GM18505 (cell line): Measurements from ENCODE around the gene CLCN2.
"Not testable (repeated sequence)": the region's sequence is repeated elsewhere in the genome, so short reads cannot be mapped to it uniquely, and the experiment has no call there.

ENCODE experiments used
- ATAC-seq: cut with Tn5 transposase; IDR thresholded peaks from one replicate; pipeline ENCODE4 v1.9.1; 2021; ENCODE audit not compliant: unreplicated experiment
- POLR2A ChIP-seq: IDR thresholded peaks from 4 replicates; pipeline ENCODE4 v1.6.1; 2011; ENCODE audit warnings: borderline replicate concordance; ENCODE audit not compliant: insufficient read depth, insufficient read length; ENCODE audit errors: extremely low read depth

The CLCN2 gene

DNA sequence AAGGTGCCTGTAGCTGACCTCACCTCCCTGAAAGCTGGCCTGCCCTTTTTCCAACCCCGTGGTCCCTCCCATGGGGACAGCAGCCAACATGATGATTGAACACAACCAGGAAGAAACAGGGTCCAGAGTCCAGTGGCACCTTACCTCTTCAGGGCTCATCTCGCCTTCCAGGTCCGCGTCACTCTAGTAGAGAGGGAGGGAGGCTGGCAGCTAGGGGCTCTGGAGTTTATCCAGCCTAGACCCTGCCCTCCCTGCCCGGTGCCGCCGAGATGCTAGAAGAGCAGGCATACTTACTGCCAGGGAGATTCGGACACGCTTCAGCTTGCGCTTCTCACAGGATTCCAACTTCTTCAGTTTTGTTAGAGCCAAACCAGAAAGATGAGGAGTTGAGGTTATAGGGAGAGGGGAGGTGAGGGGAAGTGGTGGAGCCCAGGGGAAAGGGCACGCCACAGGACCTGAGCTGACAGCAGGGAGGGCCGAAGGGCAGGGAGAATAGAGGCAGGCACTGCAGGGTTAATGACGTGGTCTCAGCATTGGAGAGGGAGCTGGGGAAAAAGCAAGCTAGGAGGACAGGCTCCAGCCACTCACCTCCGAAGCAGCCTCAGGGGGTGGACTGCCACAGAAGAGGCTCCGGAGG is 9.1 kb downstream of the CLCN2 start:
- no peak for TF ChIP-seq POLR2A
- no peak for ATAC-seq

DNA sequence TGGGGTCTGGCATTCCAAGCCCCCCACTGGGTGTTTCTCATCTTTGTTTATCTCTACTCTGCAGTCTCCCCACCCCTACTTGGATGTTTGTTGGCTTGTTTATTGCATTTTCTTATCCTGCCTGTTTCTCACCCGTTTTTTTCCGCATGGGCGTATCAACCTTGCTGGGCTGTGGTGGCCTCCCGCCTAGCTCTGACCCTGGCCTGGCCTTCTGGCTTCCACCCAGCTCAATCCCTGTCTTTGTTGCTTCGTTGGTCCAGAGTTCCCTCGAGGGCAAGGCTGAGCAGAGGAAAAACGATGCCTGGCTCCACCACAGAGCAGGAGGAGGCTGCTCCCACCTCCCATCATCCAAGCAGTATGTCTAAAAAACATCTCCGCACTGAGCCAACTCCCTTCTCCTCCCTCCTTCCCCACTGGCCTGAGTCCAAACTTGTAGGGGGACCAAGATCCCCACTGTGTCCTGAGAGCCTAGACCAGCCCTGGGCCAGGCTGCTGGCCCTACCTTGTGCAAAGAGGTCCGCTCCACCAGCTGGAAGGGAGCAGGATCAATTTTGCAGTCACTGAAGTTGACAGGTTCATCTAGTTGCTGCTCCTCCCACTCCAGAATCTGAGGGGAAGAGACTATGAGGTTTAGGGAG is 9.8 kb downstream of the CLCN2 start:
- no peak for ATAC-seq
- TF ChIP-seq POLR2A = no peak

DNA sequence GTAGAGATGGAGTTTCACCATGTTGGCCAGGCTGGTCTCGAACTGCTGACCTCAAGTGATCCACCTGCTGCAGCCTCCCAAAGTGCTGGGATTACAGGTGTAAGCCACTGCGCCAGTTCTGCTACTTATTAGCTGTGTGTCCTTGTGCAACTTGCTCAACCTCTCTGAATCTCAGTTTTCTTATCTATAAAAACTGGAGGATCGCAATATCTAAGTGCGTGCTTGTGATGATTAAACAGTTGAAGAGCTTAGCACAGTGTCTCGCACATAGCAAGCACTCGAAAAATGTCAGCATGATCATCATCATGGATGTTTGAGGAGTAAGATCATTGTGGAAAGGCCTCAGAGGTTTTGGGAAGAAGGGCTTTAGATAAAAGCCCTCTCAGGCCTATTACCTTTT is 10.8 kb downstream of the CLCN2 start:
- TF ChIP-seq POLR2A = no peak

DNA sequence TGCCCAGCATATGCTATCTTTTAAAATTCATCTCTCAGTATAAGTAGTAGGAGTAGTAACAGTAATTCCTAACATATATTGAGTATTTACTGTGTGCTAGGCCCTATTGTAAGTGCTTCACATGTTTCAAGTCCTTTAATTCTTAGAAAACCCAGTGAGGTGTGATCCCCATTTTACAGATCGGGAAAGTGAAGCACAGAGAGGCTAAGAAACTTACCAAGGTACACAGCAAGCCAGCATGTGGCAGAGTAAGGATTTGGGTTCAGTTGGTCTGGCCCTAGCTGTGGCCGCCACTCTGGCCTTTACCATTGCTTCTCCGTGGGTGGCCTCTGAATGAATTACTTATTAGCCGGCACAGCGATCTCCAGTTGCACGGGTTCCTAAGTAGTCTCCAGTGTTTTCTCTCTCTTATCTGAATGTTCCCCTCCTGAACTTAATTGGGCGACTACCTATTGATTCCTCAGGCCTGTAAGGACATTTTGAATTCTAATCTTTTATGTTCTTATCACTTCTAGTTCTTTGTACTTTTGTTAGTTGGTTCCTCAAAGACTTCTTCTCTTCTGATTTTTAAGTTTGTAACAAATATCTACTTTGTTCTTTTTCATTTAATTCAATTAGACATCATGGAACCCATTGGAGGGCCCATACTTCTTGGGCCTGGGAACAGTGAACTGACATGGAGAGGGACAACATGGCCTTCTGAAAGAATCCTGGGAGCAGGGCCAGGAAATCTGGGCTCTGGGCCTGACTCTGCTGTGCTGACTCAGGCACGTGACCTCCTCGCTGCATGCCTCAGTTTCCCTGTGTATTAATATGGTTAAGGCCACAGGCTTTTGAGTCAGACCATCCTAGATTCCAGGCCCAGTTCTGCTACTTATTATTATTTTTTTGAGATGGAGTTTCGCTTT is 11.6 kb downstream of the CLCN2 start:
- no peak for TF ChIP-seq POLR2A
- ATAC-seq = no peak

More for the DNA sequence above, 10.8 kb downstream of the CLCN2 start:
- ATAC-seq = no peak

DNA sequence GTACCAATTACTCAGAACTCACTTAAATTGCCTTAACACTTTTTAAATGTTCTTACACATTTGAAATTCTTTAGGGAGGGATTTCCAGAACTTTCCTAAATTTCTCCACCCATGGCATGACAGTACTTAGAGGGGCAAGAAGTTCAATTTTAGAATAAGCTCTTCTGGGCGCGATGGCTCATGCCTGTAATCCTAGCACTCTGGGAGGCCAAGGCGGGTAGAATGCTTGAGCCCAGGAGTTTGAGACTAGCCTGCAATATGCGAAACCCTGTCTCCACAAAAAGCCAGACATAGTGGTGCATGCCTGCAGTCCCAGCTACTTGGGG is 13.4 kb downstream of the CLCN2 start:
- ATAC-seq = no peak
- TF ChIP-seq POLR2A = no peak

DNA sequence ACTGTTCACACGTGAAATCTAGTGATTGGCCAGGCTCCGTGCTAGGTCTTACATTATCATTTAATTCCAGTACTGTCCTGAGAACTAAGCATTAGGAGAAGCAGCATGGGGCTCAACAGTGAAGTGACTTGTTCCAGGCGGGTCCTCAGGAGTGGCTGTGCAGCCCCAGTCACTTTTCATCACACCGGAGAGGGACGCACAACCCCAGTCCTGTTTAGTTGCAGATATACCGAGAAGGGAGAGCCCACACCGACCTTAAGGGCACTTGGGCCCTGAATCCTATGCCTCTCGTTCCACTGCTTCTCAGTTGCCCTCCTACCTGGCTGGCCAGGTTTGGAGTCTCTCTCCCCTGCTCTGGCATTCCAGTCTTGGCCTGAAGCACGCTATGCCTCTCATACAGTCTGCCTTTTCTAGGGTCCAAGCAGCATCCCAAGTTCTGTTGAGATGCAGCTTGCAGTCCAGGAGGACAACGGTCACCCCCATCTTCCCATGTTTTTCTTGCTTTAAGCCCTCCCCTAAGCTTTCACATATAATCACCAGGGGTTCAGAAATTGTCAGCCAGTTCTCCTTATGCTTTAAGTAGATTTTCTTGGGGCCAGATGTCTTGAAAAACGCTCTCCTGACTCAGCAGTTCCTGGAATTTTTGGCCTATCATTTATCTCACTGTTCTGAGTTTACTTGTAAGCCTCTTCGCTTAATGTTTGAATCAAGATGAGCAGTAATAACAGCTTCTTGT is 13.9 kb downstream of the CLCN2 start:
- no peak for ATAC-seq
- TF ChIP-seq POLR2A = no peak

DNA sequence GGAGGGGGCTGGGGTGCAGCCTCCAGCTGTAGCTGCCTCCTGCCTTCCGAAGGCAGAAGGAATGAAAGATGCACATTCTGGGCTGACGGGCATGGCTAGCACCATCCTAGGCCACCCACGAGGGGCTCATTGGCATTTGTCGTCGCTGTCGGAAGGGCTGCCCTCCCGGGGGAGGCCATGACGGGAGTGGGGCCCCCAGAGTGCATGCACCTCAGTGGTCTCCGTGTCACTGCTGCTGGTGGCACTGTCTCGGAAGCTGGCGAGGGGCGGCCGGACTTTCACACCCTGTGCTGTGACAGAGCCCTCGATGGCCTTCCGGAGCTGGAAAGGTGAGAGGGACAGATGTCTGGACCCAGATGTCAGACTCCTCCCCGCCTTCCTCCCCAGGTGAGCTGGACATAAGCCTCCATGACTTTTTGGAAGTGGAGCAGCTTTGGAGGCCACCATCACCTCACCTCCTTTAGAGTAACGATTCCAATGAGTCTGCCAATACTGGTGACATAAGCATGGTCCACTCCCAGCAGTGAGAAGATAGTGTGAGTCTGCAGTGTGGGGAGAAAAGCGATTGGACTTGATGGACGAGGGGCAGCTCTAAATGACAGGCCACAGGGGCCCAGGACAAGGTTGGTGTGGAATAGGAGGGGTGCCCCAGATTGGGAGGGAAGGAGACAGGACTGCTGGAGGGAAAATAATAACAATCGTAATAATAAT is 14.8 kb downstream of the CLCN2 start:
- no peak for ATAC-seq
- no peak for TF ChIP-seq POLR2A

DNA sequence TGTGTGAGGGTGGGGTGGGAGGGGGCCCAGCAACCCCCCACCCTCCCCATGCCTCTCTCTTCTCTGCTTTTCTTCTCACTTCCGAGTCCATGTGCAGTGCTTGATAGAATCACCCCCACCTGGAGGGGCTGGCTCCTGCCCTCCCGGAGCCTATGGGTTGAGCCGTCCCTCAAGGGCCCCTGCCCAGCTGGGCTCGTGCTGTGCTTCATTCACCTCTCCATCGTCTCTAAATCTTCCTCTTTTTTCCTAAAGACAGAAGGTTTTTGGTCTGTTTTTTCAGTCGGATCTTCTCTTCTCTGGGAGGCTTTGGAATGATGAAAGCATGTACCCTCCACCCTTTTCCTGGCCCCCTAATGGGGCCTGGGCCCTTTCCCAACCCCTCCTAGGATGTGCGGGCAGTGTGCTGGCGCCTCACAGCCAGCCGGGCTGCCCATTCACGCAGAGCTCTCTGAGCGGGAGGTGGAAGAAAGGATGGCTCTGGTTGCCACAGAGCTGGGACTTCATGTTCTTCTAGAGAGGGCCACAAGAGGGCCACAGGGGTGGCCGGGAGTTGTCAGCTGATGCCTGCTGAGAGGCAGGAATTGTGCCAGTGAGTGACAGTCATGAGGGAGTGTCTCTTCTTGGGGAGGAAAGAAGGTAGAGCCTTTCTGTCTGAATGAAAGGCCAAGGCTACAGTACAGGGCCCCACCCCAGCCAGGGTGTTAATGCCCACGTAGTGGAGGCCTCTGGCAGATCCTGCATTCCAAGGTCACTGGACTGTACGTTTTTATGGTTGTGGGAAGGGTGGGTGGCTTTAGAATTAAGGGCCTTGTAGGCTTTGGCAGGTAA is 15.9 kb downstream of the CLCN2 start:
- no peak for ATAC-seq
- TF ChIP-seq POLR2A = no peak

DNA sequence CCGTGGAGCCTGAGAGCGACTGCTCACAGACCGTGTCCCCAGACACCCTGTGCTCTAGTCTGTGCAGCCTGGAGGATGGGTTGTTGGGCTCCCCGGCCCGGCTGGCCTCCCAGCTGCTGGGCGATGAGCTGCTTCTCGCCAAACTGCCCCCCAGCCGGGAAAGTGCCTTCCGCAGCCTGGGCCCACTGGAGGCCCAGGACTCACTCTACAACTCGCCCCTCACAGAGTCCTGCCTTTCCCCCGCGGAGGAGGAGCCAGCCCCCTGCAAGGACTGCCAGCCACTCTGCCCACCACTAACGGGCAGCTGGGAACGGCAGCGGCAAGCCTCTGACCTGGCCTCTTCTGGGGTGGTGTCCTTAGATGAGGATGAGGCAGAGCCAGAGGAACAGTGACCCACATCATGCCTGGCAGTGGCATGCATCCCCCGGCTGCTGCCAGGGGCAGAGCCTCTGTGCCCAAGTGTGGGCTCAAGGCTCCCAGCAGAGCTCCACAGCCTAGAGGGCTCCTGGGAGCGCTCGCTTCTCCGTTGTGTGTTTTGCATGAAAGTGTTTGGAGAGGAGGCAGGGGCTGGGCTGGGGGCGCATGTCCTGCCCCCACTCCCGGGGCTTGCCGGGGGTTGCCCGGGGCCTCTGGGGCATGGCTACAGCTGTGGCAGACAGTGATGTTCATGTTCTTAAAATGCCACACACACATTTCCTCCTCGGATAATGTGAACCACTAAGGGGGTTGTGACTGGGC is 16.7 kb downstream of the CLCN2 start:
- no peak for TF ChIP-seq POLR2A
- no peak for ATAC-seq

DNA sequence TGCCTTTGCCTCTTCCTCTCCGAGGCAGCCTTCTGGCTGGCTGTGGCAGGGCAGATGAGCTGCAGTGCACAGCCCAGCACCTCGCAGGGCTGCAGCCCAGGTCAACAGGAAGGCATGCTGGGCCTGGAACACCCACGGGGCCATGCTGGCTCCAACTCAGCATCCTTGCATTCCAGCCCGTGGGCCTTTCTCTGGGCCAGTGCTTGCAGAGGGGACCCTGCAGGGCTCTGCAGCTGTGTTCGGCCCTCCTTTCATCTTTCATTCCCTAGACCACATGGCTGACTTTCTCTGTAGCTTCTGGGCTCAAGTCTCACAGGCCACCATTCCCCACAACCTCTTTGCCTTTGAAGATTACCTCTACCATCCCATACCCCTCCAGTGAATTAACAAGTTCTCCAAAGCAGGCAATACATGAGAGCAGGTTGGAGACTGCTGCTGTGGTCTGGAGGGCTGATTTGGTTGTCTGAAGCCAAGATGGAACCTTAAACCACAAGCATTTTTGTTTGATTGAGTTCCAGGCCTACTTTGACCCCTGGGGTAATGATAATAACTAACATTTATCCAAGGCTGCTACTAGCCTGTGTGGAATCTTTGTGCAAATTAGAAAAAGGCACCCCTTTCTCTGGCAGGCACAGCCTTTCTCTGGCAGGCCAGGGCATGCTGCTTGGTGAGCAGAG is 18.1 kb downstream of the CLCN2 start:
- no peak for ATAC-seq
- no peak for TF ChIP-seq POLR2A

DNA sequence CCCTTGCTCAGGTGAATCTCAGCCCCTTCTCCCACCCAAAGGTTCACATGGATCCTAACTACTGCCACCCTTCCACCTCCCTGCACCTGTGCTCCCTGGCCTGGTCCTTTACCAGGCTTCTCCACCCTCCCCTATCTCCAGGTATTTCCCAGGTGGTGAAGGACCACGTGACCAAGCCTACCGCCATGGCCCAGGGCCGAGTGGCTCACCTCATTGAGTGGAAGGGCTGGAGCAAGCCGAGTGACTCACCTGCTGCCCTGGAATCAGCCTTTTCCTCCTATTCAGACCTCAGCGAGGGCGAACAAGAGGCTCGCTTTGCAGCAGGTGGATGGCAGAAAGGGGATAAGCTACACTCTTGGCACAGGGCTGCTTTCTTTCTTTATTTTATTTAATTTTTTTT is 19.5 kb downstream of the CLCN2 start:
- ATAC-seq = no peak
- no peak for TF ChIP-seq POLR2A

DNA sequence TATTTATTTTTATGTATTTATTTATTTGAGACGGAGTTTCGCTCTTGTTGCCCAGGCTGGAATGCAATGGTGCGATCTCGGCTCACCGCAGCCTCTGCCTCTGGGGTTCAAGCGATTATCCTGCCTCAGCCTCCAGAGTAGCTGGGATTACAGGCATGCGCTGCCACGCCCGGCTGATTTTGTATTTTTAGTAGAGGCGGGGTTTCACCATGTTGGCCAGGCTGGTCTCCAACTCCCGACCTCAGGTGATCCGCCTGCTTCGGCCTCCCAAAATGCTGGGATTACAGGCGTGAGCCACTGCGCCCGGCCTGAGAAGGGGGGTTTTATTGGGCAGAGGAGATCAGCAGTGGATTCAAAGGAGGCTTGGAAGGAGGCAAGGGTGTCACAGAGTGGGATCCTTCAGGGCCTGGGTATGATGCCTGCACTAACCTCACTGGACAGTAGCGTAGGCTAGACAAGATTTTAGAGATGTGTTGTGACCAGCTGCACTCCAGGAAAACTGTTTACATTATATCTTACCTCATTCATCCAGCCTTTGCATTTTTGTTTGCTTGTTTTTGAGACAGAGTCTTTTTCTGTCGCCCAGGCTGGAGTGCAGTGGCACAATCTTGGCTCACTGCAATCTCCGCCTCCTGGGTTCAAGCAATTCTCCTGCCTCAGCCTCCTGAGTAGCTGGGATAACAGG is 21.8 kb downstream of the CLCN2 start:
- not testable (repeated sequence) for ATAC-seq
